Measurements from ENCODE around the gene HHEX.

- TF ChIP-seq EP300 (IDR thresholded peaks at IDR 0.05) = peak in 2 of 4 donors; percentile 82 to 87
- no peak for TF ChIP-seq CTCF (IDR thresholded peaks at IDR 0.05)
- peak in 1 of 4 donors; percentile 1 for TF ChIP-seq POLR2A (IDR thresholded peaks at IDR 0.05)
Observed at GRCh38 chr10:92690211-92690914, 608 bp downstream of the HHEX start.
